GM12878 (cell line): Measurements from ENCODE around the gene TMEM37. TPM values are rescaled to one million over a fixed set of nuclear protein-coding genes. Genes with fewer than 3 reads are reported as not detected.

ENCODE experiments used
- BCL11A ChIP-seq: IDR thresholded peaks from 2 replicates; pipeline ENCODE4 v1.6.1; 2011; ENCODE audit warnings: low read depth, low read length
- BCL3 ChIP-seq: IDR thresholded peaks from 2 replicates; pipeline ENCODE4 v1.6.1; 2011; ENCODE audit warnings: borderline replicate concordance, low read depth, mild to moderate bottlenecking, moderate library complexity, low read length; ENCODE audit not compliant: insufficient read depth, poor library complexity, severe bottlenecking
- CUX1 ChIP-seq: IDR thresholded peaks from 2 replicates; pipeline ENCODE4 v1.6.1; 2012; ENCODE audit warnings: improper control_type of control experiment, low read depth, low read length; ENCODE audit not compliant: insufficient replicate concordance
- DPF2 ChIP-seq: fragments of 450-650 bp; IDR thresholded peaks from 2 replicates; pipeline ENCODE4 v1.6.1; 2017; ENCODE audit warnings: mild to moderate bottlenecking
- GATAD2B ChIP-seq: fragments of 450-650 bp; conservative IDR thresholded peaks from 2 replicates; pipeline ENCODE4 v1.6.1; 2017; ENCODE audit warnings: low read depth, mild to moderate bottlenecking, moderate library complexity
- KDM1A ChIP-seq: fragments of 200-600 bp; sonication (generic); IDR thresholded peaks from 2 replicates; pipeline ENCODE4 v1.6.1; 2016; ENCODE audit warnings: borderline replicate concordance
- RAD51 ChIP-seq: fragments of 450-650 bp; IDR thresholded peaks from 2 replicates; pipeline ENCODE4 v1.6.1; 2016; ENCODE audit warnings: moderate library complexity, mild to moderate bottlenecking, inconsistent platforms
- SIX5 ChIP-seq: IDR thresholded peaks from 2 replicates; pipeline ENCODE4 v1.6.1; 2011; ENCODE audit warnings: mild to moderate bottlenecking, low read depth, low read length, moderate library complexity; ENCODE audit not compliant: severe bottlenecking
- SUZ12 ChIP-seq: fragments of 200-600 bp; sonication (generic); IDR thresholded peaks from one replicate; pipeline ENCODE4 v1.6.1; 2018; ENCODE audit warnings: antibody characterized with exemption, mild to moderate bottlenecking; ENCODE audit not compliant: unreplicated experiment
- ZBTB4 ChIP-seq: fragments of 450-650 bp; formaldehyde crosslinking; IDR thresholded peaks from 2 replicates; pipeline ENCODE4 v1.4.0; 2022; ENCODE audit warnings: mild to moderate bottlenecking, moderate library complexity
- ZNF592 ChIP-seq: fragments of 450-650 bp; IDR thresholded peaks from 2 replicates; pipeline ENCODE4 v1.6.1; 2017; ENCODE audit warnings: mild to moderate bottlenecking, moderate library complexity
- polyA plus RNA-seq, 11 experiments: library from polyadenylated mRNA; depleted of rRNA in 4 of 11; unstranded in 6 of 11; stranded (reverse) in 5 of 11; fragments of >200 nt; fragmentation: Nextera tagmentation in 4 of 11; fragmentation: Illumina TruSeq in 1 of 11; extraction: Ambion mirVana in 4 of 11; extraction: Trizol in 1 of 11; gene quantifications; 1 replicate in 1 of 11; 2 replicates in 10 of 11; pipeline versions ENCODE4 v1.2.1 to v1.2.3, GENCODE V29; 2011 to 2016; ENCODE audit warnings: inconsistent platforms in 2 of 11, missing spikeins in 2 of 11, low read depth in 1 of 11
- total RNA-seq, 4 experiments: library from RNA; depleted of rRNA in 3 of 4; stranded (reverse); fragments of >200 nt in 3 of 4; fragmentation: Illumina TruSeq in 1 of 4; extraction: Trizol in 1 of 4; gene quantifications; 2 replicates each; pipeline versions ENCODE4 v1.2.1 to v1.2.3, GENCODE V29; 2013 to 2021
- TF ChIP-seq, protein P1 (sequence below): IDR thresholded peaks from 2 replicates; pipeline ENCODE4 v1.6.1; 2011; ENCODE audit warnings: low read depth, mild to moderate bottlenecking, low read length, moderate library complexity, borderline replicate concordance; ENCODE audit errors: extremely low read depth

Gene TMEM37
- total and polyA plus RNA-seq, 10 of the 15 experiments (the other 5 are each of a cell fraction or from before 2014, with no cell fraction given): 0.07 to 0.67 (median 0.24) TPM; not detected in 3

DNA sequence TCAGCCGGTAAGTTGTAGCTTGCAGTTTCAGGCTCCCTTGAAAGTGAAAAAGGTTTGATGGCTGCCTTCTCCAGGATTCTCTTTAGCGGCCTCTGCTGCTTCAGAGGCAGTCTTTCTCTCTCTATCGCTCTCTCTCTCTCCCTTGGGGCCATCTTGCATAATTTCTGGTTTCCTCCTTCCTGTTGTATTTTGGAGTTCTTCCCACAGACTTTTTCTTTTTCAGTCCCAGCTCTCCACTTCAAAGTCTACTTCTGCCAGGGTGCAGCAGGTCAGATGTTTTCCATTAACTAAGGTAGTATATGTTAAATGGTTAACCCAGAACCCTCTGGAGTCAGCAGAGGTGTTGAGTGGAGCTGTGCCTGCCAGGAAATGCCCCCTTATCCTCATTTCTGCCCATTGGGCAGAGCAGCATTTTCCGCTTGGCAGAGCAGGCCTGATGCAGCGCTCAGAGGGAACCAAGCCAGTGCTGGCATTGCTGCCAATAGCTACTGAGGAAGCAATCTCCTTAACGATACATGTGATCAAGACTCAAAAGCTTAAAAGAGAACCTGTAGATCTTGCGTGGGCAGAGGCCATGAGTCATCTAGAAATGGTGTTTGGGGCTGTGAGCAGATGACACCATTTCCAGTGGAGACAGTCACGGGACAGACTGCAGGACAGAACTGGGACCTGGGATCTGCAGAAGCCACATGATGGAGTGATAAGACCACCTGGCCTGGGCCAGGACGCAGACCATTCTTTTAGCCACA is 44.1 kb upstream of the TMEM37 start (continued):
- TF ChIP-seq CUX1 (no peak), BCL3 (no peak), SUZ12 (no peak), RAD51 (peak; percentile 67), ZBTB4 (CRISPR knock-in tag) (no peak), KDM1A (no peak), DPF2 (peak; percentile 92), BCL11A (peak; percentile 50; the same call in 1 of the 2 replicates), GATAD2B (peak; percentile 71; the same call in 1 of the 2 replicates), SIX5 (no peak), ZNF592 (no peak)
- TF ChIP-seq, protein P1, sequence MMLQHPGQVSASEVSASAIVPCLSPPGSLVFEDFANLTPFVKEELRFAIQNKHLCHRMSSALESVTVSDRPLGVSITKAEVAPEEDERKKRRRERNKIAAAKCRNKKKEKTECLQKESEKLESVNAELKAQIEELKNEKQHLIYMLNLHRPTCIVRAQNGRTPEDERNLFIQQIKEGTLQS: no peak
